IPS-20b (cell line): ENCODE results near the gene SLC44A5.
"Not testable (repeated sequence)": the region's sequence is repeated elsewhere in the genome, so short reads cannot be mapped to it uniquely, and the experiment has no call there.

Source experiments
- H3K27ac ChIP-seq: one replicate; pipeline ENCODE4 v1.5.1; 2013; ENCODE audit warnings: low read length
- H3K27me3 ChIP-seq: 2 replicates; pipeline ENCODE4 v1.6.1; 2013; ENCODE audit warnings: mild to moderate bottlenecking, low read length, inconsistent platforms; ENCODE audit not compliant: insufficient read depth
- H3K36me3 ChIP-seq: 2 replicates; pipeline ENCODE4 v1.6.1; 2013; ENCODE audit warnings: low read depth, mild to moderate bottlenecking, inconsistent platforms, low read length, moderate library complexity; ENCODE audit not compliant: insufficient read depth
- H3K4me1 ChIP-seq: 2 replicates; pipeline ENCODE4 v1.6.1; 2013; ENCODE audit warnings: mild to moderate bottlenecking, control low read depth, inconsistent platforms, low read length, moderate library complexity; ENCODE audit not compliant: insufficient read depth
- H3K4me3 ChIP-seq: 2 replicates; pipeline ENCODE4 v1.5.1; 2013; ENCODE audit warnings: mild to moderate bottlenecking, low read length, inconsistent platforms
- H3K9ac ChIP-seq: 2 replicates; pipeline ENCODE4 v1.6.1; 2013; ENCODE audit warnings: low read depth, mild to moderate bottlenecking, inconsistent platforms, low read length, moderate library complexity
- H3K9me3 ChIP-seq: 2 replicates; pipeline ENCODE4 v1.6.1; 2013; ENCODE audit warnings: mild to moderate bottlenecking, low read depth, low read length, inconsistent platforms; ENCODE audit not compliant: insufficient read depth

The SLC44A5 gene

GRCh38 chr1:75198163-75198562, 412.8 kb downstream of the SLC44A5 start:
- no peak overlapping the region for H3K27ac ChIP-seq
- H3K9ac ChIP-seq: no peak overlapping the region
- no peaks in the 10 kb centered on the region for H3K4me1 ChIP-seq
- H3K36me3 ChIP-seq: no peaks in the 10 kb centered on the region
- no peak overlapping the region for H3K4me3 ChIP-seq
- no peaks in the 10 kb centered on the region for H3K9me3 ChIP-seq
- no peaks in the 10 kb centered on the region for H3K27me3 ChIP-seq

- H3K27ac ChIP-seq: no peak overlapping the region
- H3K4me3 ChIP-seq: no peak overlapping the region
- H3K27me3 ChIP-seq: no peaks in the 10 kb centered on the region
- H3K36me3 ChIP-seq: no peaks in the 10 kb centered on the region
- H3K4me1 ChIP-seq: no peaks in the 10 kb centered on the region
- no peak overlapping the region for H3K9ac ChIP-seq
- no peaks in the 10 kb centered on the region for H3K9me3 ChIP-seq
Observed at GRCh38 chr1:75188892-75189291, 422.0 kb downstream of the SLC44A5 start.

GRCh38 chr1:75181214-75181955, 429.5 kb downstream of the SLC44A5 start:
- H3K27ac ChIP-seq: not testable (repeated sequence)

GRCh38 chr1:75174031-75174760, 436.7 kb downstream of the SLC44A5 start:
- Histone ChIP-seq H3K36me3 (no peaks in the 10 kb centered on the region), H3K27me3 (no peaks in the 10 kb centered on the region), H3K4me3 (no peak overlapping the region)

More at GRCh38 chr1:75181214-75181955, 429.5 kb downstream of the SLC44A5 start:
- H3K36me3 ChIP-seq, H3K4me3 ChIP-seq, H3K9me3 ChIP-seq, H3K4me1 ChIP-seq, H3K27me3 ChIP-seq, H3K9ac ChIP-seq: not testable (repeated sequence)

DNA sequence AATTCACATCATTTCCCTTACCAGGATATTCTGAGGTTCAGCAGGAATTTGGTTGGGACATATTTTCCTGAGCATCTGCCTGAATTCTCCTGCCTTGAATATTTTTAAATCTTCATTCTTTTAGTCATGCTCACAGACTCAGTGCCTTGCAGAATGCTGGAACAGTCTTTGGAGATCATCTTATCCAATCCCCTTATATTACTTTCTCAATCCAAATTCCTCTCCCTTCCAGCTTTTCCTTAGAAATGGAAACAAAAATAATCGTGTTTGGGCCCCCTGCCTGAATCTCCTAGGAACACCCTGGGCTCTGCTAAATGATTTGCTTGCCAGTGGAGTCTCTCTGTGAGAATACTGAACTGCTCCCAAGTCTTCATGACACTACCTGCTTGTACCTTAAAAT, 438.4 kb downstream of the SLC44A5 start:
- Histone ChIP-seq H3K9ac (no peak overlapping the region), H3K4me3 (no peak overlapping the region), H3K4me1 (no peaks in the 10 kb centered on the region), H3K27ac (no peak overlapping the region), H3K27me3 (no peaks in the 10 kb centered on the region), H3K36me3 (no peaks in the 10 kb centered on the region), H3K9me3 (no peaks in the 10 kb centered on the region)

More at GRCh38 chr1:75174031-75174760, 436.7 kb downstream of the SLC44A5 start:
- Histone ChIP-seq H3K9me3 (no peaks in the 10 kb centered on the region), H3K9ac (no peak overlapping the region), H3K27ac (no peak overlapping the region), H3K4me1 (no peaks in the 10 kb centered on the region)

DNA sequence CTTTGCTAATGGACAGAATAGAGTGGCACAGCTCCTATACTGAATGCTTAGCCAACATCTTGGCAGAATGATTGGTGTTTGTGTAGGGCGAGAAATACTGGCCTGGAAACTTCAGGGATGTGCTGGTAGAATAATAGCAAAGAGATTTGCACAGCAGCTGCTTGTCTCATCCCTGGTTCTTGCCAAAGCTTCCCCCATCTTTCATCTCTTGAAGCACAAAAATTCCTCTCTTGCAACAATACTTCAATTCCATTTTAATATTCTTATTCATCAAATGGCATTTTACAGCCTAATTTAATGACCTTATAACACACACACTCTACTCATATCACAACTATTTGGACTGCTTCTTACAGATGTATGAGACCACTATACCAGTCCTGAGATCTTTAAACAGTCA, 439.0 kb downstream of the SLC44A5 start:
- Histone ChIP-seq H3K36me3 (no peaks in the 10 kb centered on the region), H3K9ac (no peak overlapping the region), H3K4me3 (no peak overlapping the region), H3K27me3 (no peaks in the 10 kb centered on the region), H3K4me1 (no peaks in the 10 kb centered on the region), H3K9me3 (no peaks in the 10 kb centered on the region), H3K27ac (no peak overlapping the region)

GRCh38 chr1:75170981-75171380, 439.9 kb downstream of the SLC44A5 start:
- no peak overlapping the region for H3K9ac ChIP-seq
- no peak overlapping the region for H3K27ac ChIP-seq
- no peaks in the 10 kb centered on the region for H3K36me3 ChIP-seq
- H3K4me1 ChIP-seq: no peaks in the 10 kb centered on the region
- H3K27me3 ChIP-seq: no peaks in the 10 kb centered on the region
- H3K4me3 ChIP-seq: no peak overlapping the region
- H3K9me3 ChIP-seq: no peaks in the 10 kb centered on the region

DNA sequence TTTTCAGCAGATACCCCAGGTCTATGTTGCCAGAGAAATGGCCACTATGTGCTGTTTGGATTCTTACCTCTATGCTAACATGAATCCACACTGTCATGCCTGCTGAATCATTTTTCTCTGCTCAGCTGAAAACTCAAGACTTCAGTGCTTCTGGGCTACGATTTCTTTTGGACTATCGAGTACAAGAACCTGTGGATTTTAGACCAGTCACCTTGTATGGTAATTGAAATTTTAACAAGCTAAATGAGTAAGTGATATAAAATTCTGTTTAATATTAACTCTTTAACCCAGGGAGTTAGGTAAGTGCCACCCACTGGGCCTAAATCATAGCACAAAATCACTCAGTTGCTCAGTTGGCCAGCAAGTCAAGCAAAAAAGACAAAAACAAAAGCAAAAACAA, 440.9 kb downstream of the SLC44A5 start:
- H3K36me3 ChIP-seq: no peaks in the 10 kb centered on the region
- H3K4me1 ChIP-seq: no peaks in the 10 kb centered on the region
- H3K4me3 ChIP-seq: no peak overlapping the region
- H3K9me3 ChIP-seq: no peaks in the 10 kb centered on the region
- no peak overlapping the region for H3K9ac ChIP-seq
- H3K27me3 ChIP-seq: no peaks in the 10 kb centered on the region
- no peak overlapping the region for H3K27ac ChIP-seq

DNA sequence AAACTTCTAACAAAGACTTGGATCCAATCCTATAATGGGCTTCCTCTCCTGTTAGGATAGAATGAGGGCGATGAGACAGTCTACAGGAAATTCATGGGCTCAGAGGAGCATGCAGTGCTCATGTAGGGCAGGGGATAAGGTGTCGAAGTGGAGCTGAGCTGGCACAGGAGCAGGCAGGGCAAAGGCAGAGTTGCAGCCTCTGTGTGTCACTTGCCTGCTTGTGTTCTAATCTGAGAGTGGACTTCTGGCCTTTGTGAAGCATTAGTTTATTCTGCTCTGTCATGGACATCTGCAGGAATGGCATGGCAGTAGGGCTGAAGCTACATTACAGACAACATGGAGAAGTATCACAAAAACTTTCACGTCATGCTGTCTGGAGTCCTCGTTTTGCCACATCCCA, 444.1 kb downstream of the SLC44A5 start:
- no peak overlapping the region for H3K9ac ChIP-seq
- H3K4me3 ChIP-seq: no peak overlapping the region
- H3K4me1 ChIP-seq: peaks cover 4% of the 10 kb centered on the region; the same call in 1 of the 2 replicates
- H3K36me3 ChIP-seq: no peaks in the 10 kb centered on the region
- no peak overlapping the region for H3K27ac ChIP-seq
- no peaks in the 10 kb centered on the region for H3K27me3 ChIP-seq
- H3K9me3 ChIP-seq: no peaks in the 10 kb centered on the region

- no peaks in the 10 kb centered on the region for H3K9me3 ChIP-seq
- H3K4me3 ChIP-seq: no peak overlapping the region
- no peak overlapping the region for H3K9ac ChIP-seq
Observed at GRCh38 chr1:75165264-75165663, 445.6 kb downstream of the SLC44A5 start.

GRCh38 chr1:75159154-75159553, 451.8 kb downstream of the SLC44A5 start:
- H3K4me1 ChIP-seq: peaks cover 4% of the 10 kb centered on the region; the same call in 1 of the 2 replicates
- no peaks in the 10 kb centered on the region for H3K27me3 ChIP-seq
- no peak overlapping the region for H3K9ac ChIP-seq
- no peak overlapping the region for H3K4me3 ChIP-seq
- no peaks in the 10 kb centered on the region for H3K9me3 ChIP-seq
- H3K27ac ChIP-seq: no peak overlapping the region
- no peaks in the 10 kb centered on the region for H3K36me3 ChIP-seq

More at GRCh38 chr1:75165264-75165663, 445.6 kb downstream of the SLC44A5 start:
- H3K36me3 ChIP-seq: no peaks in the 10 kb centered on the region
- H3K4me1 ChIP-seq: peaks cover 4% of the 10 kb centered on the region; the same call in 1 of the 2 replicates
- no peak overlapping the region for H3K27ac ChIP-seq
- H3K27me3 ChIP-seq: no peaks in the 10 kb centered on the region
